Right hindlimb (tissue), 1 donor: Measurements from ENCODE around the gene TRIM72.
"Not testable (repeated sequence)": the region's sequence is repeated elsewhere in the genome, so short reads cannot be mapped to it uniquely, and the experiment has no call there.

Experiments
- DNase-seq: peaks from one replicate; pipeline ENCODE4 v3.0.0-alpha.2; 2018

TRIM72 gene

GRCh38 chr16:31215287-31216162 lies 1.6 kb downstream of the TRIM72 start:
- DNase-seq: no peak

- no peak for DNase-seq
Observed at GRCh38 chr16:31216422-31217135, 2.7 kb downstream of the TRIM72 start, which contains the start of gene PYDC1. PYDC1 (minus strand) TSS chr16:31217135; CDS start chr16:31217028, 107 bp downstream.

DNA sequence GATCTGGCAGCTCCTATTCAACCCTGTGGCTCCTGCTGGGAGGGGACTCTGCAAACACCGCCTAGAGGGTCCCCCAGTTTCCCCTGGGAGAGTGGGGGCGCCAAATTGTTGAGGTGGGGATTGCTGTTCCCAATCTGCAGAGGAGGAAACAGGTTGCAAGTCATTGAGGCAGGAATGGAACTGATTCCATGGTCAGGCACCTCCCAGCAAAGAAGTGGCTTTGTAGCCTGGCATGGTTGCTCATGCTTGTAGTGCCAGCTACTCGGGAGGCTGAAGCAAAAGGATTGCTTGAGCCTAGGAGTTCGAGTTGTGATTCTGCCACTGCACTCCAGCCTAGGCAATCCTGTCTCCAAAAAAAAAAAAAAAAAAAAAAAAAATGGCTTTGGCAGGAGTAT lies 3.2 kb downstream of the TRIM72 start:
- DNase-seq: no peak

- DNase-seq: no peak
Observed at GRCh38 chr16:31219154-31219741, 5.3 kb downstream of the TRIM72 start.

DNA sequence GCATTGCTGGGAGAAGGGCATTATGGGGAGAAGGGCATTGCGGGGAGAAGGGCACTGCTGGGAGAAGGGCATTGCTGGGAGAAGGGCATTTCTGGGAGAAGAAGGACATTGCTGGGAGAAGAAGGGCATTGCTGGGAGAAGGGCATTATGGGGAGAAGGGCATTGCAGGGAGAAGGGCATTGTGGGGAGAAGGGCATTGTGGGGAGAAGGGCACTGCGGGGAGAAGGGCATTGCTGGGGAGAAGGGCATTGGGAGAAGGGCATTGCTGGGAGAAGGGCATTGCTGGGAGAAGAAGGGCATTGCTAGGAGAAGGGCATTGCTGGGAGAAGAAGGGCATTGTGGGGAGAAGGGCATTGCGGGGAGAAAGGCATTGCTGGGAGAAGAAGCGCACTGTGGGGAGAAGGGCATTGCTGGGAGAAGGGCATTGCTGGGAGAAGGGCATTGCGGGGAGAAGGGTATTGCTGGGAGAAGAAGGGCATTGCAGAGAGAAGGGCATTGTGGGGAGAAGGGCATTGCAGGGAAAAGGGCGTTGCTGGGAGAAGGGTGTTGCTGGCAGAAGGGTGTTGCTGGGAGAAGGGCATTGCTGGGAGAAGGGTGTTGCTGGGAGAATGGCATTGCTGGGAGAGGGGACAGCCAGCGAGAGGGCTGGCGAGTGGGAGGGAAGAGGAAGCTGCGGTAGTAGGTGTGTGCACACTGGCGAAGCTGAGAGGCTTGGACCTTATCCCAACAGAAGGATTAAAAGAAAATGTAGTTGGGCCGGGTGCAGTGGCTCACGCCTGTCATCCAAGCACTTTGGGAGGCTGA lies 7.6 kb downstream of the TRIM72 start:
- no peak for DNase-seq

DNA sequence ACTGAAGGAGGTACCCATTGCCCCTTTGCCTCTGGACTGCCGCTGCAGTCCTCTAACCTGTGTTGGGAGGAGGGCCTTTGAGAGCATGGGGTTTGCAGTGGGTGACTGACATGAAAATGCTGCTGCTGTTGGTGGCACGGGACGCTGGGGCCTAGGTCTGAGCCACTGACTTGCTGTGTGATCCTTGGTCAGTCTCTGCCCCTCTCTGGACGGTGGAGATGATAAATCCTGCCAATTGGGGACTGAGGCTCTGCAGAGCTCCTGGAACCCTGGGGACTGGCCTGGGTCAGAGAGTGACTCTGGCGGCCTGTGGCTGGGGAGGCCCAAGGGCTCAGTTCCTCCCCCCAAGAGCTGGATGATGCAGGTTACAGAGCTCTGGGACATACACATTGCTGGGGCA lies 9.1 kb downstream of the TRIM72 start:
- no peak for DNase-seq

DNA sequence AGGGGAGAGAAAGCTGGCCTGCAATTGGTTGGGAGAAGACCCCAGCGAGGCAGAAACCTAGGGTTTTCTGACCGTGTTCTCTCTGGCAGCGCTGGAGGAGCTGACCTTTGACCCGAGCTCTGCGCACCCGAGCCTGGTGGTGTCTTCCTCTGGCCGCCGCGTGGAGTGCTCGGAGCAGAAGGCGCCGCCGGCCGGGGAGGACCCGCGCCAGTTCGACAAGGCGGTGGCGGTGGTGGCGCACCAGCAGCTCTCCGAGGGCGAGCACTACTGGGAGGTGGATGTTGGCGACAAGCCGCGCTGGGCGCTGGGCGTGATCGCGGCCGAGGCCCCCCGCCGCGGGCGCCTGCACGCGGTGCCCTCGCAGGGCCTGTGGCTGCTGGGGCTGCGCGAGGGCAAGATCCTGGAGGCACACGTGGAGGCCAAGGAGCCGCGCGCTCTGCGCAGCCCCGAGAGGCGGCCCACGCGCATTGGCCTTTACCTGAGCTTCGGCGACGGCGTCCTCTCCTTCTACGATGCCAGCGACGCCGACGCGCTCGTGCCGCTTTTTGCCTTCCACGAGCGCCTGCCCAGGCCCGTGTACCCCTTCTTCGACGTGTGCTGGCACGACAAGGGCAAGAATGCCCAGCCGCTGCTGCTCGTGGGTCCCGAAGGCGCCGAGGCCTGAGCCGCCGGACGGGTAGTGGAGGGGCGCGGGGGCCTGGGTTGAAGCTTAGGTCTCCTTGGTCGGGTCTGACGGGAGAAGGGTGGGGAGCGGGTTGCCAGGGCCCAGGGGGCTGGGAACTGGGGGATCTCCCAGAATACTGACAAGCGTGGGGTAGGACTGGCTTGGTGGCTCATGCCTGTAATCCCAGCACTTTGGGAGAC lies 10.4 kb downstream of the TRIM72 start:
- DNase-seq: no peak

GRCh38 chr16:31225193-31225592 lies 11.3 kb downstream of the TRIM72 start:
- DNase-seq: no peak

GRCh38 chr16:31228206-31228605 lies 14.3 kb downstream of the TRIM72 start:
- DNase-seq: no peak

DNA sequence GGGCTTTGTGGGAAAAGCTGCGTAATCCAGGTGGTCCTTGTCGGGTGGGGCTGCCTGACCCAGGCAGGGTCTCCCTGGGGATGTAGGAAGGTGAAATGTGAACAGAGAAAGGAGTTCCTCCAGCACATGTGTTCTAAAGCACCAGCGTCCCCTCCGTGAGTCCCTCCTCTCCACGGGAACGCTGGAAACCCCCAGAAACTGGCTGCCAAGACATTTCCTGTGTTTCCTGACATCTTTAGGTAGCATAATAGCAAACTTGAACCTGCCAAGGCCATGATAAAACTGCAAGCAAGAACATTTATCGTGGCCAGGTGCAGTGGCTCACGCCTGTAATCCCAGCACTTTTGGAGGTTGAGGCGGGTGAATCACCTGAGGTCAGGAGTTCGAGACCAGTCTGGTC lies 15.6 kb downstream of the TRIM72 start:
- no peak for DNase-seq

DNA sequence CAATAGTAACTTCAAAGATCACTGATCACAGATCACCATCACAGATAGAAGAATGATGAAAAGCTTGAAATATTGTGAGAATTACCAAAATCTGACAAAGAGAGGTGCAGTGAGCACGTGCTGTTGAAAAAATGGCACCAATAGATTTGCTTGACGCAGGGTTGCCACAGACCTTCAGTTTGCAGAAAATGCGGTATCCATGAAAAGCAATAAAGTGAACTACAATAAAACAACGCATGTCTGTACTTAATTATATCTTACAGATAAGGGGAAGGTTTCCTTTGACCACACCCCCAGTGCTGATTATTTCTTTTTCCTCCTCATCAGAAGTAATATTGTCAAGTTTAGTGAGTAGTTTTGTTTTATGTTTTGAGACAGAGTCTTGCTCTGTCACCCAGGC lies 24.1 kb downstream of the TRIM72 start:
- no peak for DNase-seq

DNA sequence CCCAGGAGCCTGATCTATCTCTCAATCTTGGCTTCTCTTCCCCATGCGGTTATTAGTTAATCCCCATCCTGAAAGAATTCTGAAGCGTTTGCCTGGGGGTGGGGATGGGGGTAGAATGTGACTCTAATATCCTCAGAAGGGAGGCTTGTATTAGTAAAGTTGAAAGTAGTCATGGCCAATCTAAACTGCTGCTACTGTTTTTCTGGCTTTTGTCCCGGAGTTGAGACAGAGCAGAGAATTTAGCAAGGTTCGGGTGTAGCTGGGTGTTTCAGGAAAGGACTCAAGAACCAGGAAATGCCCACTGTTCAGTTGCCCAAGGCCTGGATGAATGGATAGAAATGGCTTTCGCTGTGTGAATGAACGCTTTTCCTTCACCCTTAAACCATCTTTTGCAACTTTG lies 28.3 kb downstream of the TRIM72 start:
- no peak for DNase-seq

DNA sequence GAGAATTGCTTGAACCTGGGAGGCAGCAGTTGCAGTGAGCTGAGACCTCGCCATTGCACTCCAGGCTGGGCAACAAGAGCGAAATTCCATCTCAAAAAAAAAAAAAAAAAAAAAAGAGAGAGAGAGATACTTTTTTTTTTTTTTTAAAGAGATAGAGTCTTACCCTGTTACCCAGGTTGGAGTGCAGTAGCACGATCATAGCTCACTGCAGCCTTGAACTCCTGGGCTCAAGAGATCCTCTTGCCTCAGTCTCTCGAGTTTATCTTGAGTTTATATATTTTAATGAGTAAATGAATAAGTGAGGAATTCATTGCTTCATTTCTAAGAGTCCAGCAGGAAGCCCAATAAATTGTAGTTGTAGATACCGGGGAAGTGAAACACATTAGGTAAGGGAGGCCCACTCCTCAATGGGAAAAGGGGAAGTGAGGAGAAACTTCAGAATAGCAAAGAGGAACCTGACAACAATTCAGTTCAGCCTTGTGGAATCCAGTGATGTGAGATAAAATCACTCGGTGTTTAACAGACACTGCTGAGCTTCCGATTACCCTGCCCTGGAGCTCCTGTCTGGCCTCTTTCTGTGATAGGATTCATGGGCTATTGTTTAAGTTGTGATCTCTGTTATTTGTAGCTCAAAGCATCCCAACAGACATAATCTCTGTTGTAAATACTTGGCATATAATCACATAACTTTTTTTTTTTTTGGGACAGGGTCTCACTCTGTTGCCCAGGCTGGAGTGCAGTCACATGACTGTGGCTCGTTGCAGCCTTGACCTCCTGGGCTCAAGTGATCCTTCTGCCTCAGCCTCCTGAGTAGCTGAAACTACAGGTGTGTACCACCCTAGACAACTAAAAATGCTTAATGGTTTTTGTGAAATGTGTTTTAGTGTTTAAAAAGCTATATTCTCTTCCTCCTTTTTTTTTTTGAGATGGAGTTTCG lies 30.1 kb downstream of the TRIM72 start:
- no peak for DNase-seq

- DNase-seq: not testable (repeated sequence)
Observed at GRCh38 chr16:31245598-31245997, 31.7 kb downstream of the TRIM72 start.

DNA sequence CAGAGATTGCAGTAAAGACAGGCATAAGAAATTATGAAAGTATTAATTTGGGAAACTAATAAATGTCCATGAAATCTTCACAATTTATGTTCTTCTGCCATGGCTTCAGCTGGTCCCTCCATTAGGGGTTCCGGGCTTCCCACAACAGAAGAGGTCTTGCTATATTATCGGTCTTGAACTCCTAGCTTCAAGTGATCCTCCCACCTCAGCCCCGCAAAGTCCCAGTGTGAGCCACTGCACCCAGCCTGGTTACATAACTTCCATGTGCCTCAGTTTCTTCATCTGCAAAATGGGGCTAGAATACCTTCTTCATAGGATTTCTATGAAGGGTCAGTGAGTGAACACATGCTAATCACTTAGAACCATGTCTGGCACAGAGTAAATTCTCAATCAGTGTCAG lies 32.4 kb downstream of the TRIM72 start:
- DNase-seq: no peak

GRCh38 chr16:31248344-31248743 lies 34.4 kb downstream of the TRIM72 start:
- no peak for DNase-seq

DNA sequence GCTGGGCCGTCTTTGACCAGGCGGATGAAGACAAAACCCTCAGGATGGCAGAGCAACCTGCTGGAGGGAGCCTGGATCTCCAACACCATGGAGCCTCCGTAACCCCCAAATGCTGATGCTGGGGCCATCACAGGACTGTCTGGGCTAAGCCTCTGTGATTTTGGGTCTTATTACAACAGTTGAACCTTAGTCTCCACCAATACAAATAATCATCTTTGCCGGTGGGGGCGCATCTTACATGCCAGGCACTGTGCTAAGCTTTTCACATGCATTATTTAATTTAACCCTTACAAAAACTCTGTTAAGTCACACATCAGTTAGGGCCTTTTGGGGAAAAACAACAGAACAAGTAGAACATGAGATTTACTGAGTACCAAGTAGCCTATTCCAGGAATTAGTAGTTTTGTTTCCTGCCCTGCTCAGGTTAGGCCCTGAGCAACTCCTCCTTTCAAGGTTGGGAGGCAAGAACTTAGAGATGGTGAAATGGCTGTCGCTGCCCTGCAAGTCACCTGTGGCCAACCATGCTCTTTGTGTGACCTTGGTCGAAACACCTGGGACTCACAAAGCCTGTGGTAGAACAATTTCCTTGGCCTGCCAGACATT lies 37.0 kb downstream of the TRIM72 start:
- no peak for DNase-seq

- DNase-seq: no peak
Observed at GRCh38 chr16:31251435-31251834, 37.5 kb downstream of the TRIM72 start.

GRCh38 chr16:31253642-31254045 lies 39.7 kb downstream of the TRIM72 start:
- no peak for DNase-seq

GRCh38 chr16:31256466-31256865 lies 42.5 kb downstream of the TRIM72 start:
- DNase-seq: no peak
